Cardiac muscle cell (in vitro differentiated cells and primary cell): ENCODE data around the gene TMEM135. TPM values are rescaled to one million over a fixed set of nuclear protein-coding genes. Genes with fewer than 3 reads are reported as not detected.

Experiments used
- DNase-seq, 2 donors: peaks; one replicate each; pipeline versions ENCODE4 v3.0.0 to v3.0.0-alpha.2; 2010 to 2017; ENCODE audit warnings: low read depth in 1 of 2, low spot score in 1 of 2
- H3K27ac ChIP-seq: fragments of 200-600 bp; sonication (generic); 2 replicates; pipeline ENCODE4 v1.5.1; 2016
- H3K27me3 ChIP-seq: fragments of 200-600 bp; sonication (generic); 2 replicates; pipeline ENCODE4 v1.6.0; 2016; ENCODE audit warnings: control low read depth
- H3K36me3 ChIP-seq: fragments of 200-600 bp; sonication (generic); 2 replicates; pipeline ENCODE4 v1.5.1; 2016; ENCODE audit warnings: control low read depth
- H3K4me1 ChIP-seq: fragments of 200-600 bp; sonication (generic); 2 replicates; pipeline ENCODE4 v1.8.1; 2017; ENCODE audit warnings: low read depth, mild to moderate bottlenecking, mixed run types
- H3K4me3 ChIP-seq: fragments of 200-600 bp; sonication (generic); 2 replicates; pipeline ENCODE4 v1.5.1; 2016; ENCODE audit warnings: mild to moderate bottlenecking
- H3K9me3 ChIP-seq: fragments of 200-600 bp; sonication (generic); 2 replicates; pipeline ENCODE4 v1.5.1; 2017; ENCODE audit warnings: low read depth, mild to moderate bottlenecking, control low read depth
- polyA plus RNA-seq: library from polyadenylated mRNA; unstranded; fragments of >200 nt; fragmentation: Nextera tagmentation; extraction: Ambion mirVana; gene quantifications from 2 replicates; pipeline ENCODE4 v1.2.1, GENCODE V29; 2016
- total RNA-seq: library from RNA; depleted of rRNA; stranded (reverse); fragments of >200 nt; gene quantifications from 2 replicates; pipeline ENCODE4 v1.2.3, GENCODE V29; 2016
- TF ChIP-seq, protein P1 (sequence below): IDR thresholded peaks from 2 replicates; pipeline ENCODE4 v1.5.1; 2012; ENCODE audit warnings: low read depth, mild to moderate bottlenecking, low read length

The TMEM135 gene
- total and polyA plus RNA-seq, 2 experiments from 2014 or later, result 25.2 to 28.8 TPM

DNA sequence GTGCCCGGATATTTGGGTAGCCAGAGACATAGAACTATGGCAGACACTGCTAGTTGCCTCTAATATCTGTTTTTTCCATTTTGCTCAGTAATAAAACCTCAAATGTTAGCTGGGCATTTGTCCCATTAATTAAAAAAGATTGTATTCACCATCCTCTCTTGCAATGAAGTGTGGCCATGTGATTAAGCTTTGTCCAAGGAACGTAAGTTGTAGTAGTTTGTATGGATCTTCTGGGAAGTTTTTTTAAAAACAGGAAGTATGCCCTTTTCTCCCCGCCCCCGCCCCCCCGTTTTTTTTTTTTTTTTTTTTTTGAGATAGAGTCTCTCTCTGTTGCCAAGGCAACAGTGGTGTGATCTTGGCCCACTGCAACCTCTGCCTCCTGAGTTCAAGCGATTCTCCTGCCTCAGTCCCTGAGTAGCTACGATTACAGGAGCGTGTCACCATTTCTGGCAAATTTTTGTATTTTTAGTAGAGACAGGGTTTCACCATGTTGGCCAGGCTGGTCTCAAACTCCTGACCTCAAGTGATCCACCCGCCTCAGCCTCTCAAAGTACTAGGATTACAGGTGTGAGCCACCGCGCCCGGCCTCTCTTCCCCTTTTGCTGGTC lies 1.7 kb upstream of the TMEM135 start:
- no peaks in the 10 kb centered on the region for H3K9me3 ChIP-seq
- H3K4me3 ChIP-seq, result no peak overlapping the region
- no peaks in the 10 kb centered on the region for H3K27me3 ChIP-seq
- no peak for DNase-seq
- peaks cover 10% of the 10 kb centered on the region for H3K4me1 ChIP-seq
- TF ChIP-seq, protein P1, sequence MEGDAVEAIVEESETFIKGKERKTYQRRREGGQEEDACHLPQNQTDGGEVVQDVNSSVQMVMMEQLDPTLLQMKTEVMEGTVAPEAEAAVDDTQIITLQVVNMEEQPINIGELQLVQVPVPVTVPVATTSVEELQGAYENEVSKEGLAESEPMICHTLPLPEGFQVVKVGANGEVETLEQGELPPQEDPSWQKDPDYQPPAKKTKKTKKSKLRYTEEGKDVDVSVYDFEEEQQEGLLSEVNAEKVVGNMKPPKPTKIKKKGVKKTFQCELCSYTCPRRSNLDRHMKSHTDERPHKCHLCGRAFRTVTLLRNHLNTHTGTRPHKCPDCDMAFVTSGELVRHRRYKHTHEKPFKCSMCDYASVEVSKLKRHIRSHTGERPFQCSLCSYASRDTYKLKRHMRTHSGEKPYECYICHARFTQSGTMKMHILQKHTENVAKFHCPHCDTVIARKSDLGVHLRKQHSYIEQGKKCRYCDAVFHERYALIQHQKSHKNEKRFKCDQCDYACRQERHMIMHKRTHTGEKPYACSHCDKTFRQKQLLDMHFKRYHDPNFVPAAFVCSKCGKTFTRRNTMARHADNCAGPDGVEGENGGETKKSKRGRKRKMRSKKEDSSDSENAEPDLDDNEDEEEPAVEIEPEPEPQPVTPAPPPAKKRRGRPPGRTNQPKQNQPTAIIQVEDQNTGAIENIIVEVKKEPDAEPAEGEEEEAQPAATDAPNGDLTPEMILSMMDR, result no peak
- H3K36me3 ChIP-seq, result no peaks in the 10 kb centered on the region
- peak overlapping the region; percentile 88 for H3K27ac ChIP-seq

DNA sequence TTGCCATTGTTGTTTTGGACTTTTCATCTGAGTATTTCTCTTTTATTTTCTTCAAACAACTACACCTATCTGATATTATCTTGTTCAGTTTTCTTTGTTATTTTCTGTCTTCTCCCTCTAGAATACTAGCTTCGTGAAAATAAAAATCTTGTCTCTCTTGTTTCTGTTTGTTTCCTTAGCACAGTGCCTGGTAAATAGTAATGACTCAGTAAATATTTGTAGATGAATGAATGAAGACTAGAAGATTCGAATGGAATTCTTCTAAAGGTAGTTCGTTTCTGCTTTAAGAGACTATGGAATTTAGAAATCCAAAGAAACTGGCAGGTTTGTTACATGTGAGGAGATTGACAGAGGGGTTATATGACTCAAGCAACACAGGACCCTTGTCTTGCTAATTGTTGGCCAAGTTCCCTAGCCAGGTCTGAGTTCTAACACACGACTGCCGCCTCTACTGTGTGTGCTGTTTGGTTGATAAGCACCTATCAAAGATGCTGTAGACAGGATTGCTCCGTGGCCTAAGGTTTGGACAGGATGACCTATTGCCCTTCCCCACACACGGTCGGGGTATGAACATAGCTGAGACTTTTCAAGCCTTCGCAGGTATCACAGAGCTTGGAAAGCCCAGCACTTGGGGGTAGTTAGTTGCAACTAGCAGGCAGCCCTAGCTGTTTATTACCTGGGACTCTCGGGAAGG lies 831 bp upstream of the TMEM135 start:
- H3K27me3 ChIP-seq, result no peaks in the 10 kb centered on the region
- TF ChIP-seq, protein P1, result no peak
- H3K4me1 ChIP-seq, result peaks cover 10% of the 10 kb centered on the region
- peak overlapping the region; percentile 88 for H3K27ac ChIP-seq
- no peak for DNase-seq
- H3K36me3 ChIP-seq, result no peaks in the 10 kb centered on the region
- peak overlapping the region; percentile 87 for H3K4me3 ChIP-seq
- no peaks in the 10 kb centered on the region for H3K9me3 ChIP-seq

DNA sequence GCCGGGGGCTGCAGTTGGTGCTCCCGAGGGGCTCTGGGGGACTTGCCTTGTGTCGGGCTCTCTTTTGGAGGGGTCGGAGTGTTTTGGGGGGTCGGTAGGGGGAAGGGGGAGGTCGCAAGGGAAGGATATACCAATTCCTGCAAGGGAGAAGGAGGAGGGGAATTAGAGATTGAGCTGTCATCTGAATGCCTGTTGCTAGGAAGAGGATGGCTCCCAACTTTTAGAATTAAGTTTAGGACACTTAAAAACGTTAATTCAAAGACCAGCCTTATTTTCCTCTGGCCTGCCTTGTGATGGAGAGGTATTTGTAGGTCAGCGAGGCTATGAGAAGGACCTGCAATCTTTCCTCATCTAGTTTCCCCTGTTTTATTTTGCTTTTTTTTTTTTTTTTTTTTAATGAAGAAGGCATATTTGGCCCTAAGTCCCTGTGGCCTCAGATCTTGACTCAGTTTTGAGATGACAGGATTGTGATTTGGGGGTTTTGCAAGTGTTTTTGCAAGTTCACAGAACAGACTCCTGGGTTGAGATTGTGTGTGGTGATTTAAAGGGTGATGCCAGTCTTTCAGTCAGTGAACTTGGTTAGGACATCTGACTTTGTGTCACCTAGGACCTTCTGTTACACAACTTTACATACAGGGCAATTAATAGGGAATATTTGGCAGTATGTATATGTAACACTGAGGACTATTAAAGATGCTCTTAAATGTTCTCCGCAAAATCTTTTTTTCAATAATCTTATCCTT lies 672 bp downstream of the TMEM135 start:
- H3K36me3 ChIP-seq, result peaks cover 5% of the 10 kb centered on the region
- H3K4me3 ChIP-seq, result peak overlapping the region; percentile 87
- H3K9me3 ChIP-seq, result no peaks in the 10 kb centered on the region
- TF ChIP-seq, protein P1, result no peak
- peak overlapping the region; percentile 88 for H3K27ac ChIP-seq
- no peak for DNase-seq
- H3K4me1 ChIP-seq, result peaks cover 10% of the 10 kb centered on the region
- no peaks in the 10 kb centered on the region for H3K27me3 ChIP-seq

DNA sequence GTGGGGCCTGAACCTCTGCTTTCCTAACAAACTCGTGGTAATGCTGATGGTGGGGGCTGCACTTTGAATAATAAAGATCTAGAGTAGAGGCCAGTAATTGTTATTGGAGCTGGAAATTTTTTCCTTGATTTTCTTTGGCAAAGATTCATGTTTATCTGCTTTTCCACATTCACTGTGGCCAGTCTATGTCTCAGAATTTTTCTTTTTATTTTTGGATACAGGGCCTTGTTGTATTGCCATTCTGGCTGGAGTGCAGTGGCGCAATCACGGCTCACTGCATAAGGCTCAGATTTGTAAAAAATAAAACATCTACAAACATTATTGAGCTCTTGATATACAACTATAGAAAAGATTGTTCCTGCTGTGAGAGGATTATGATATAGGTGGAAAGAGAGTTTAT lies 1.6 kb downstream of the TMEM135 start:
- DNase-seq, result peak in 1 of 2 donors; percentile 61
- no peaks in the 10 kb centered on the region for H3K27me3 ChIP-seq
- H3K9me3 ChIP-seq, result no peaks in the 10 kb centered on the region
- H3K36me3 ChIP-seq, result peaks cover 6% of the 10 kb centered on the region
- peak overlapping the region; percentile 87 for H3K4me3 ChIP-seq
- H3K4me1 ChIP-seq, result peaks cover 10% of the 10 kb centered on the region
- H3K27ac ChIP-seq, result no peak overlapping the region
- TF ChIP-seq, protein P1, result no peak

DNA sequence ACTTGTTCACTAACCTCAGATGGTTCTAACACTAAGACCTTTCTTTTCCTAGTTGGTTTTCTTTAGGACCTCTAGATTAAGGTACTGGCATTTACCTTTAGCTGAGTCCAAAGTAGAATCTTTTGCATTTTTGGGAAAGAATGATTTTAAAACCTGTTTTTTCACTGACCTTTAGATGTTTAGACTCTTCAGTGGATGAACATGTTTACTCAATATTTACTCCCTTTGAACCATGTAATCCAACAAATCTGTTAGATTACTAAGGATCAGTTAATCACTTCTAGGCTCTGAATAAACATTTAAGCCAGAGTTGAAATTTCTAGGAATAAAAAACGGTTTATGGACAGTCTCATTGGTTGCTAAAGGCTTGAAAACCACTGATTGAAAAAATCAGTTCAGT lies 6.2 kb downstream of the TMEM135 start:
- H3K9me3 ChIP-seq, result no peaks in the 10 kb centered on the region
- peaks cover 2% of the 10 kb centered on the region for H3K4me1 ChIP-seq
- no peak overlapping the region for H3K4me3 ChIP-seq
- H3K27ac ChIP-seq, result no peak overlapping the region
- H3K36me3 ChIP-seq, result peaks cover 6% of the 10 kb centered on the region
- TF ChIP-seq, protein P1, result no peak
- no peaks in the 10 kb centered on the region for H3K27me3 ChIP-seq
- DNase-seq, result no peak
